Astrocyte of the spinal cord (primary cell): ENCODE data around the gene SMAD7.

ENCODE experiments used
- DNase-seq: peaks from one replicate; pipeline ENCODE4 v3.0.0; 2011; ENCODE audit warnings: low read depth, low spot score
- H3K4me3 ChIP-seq: 2 replicates; pipeline ENCODE4 v1.5.1; 2011; ENCODE audit warnings: low read depth, mild to moderate bottlenecking, low read length, moderate library complexity
- CTCF ChIP-seq: IDR thresholded peaks from 2 replicates; pipeline ENCODE4 v1.5.1; 2012; ENCODE audit warnings: low read depth, mild to moderate bottlenecking, low read length, inconsistent platforms
- in situ Hi-C: cut with HindIII; loops from 2 replicates; pipeline ENCODE4 v1.10.0; 2017; ENCODE audit warnings: low sequenced_read_pairs

Gene SMAD7

GRCh38 chr18:48956356-48956755 lies 5.6 kb upstream of the SMAD7 start:
- TF ChIP-seq CTCF, result no peak
- no peak for DNase-seq
- in situ Hi-C loops, result no loop called here
- H3K4me3 ChIP-seq, result no peak overlapping the region

GRCh38 chr18:48955830-48956261 lies 5.1 kb upstream of the SMAD7 start:
- DNase-seq, result peak; percentile 78
- H3K4me3 ChIP-seq, result no peak overlapping the region
- no peak for TF ChIP-seq CTCF
- in situ Hi-C loops, result no loop called here

GRCh38 chr18:48954886-48955819 lies 4.4 kb upstream of the SMAD7 start:
- H3K4me3 ChIP-seq, result no peak overlapping the region
- no peak for TF ChIP-seq CTCF
- in situ Hi-C loops, result no loop called here
- DNase-seq, result no peak

DNA sequence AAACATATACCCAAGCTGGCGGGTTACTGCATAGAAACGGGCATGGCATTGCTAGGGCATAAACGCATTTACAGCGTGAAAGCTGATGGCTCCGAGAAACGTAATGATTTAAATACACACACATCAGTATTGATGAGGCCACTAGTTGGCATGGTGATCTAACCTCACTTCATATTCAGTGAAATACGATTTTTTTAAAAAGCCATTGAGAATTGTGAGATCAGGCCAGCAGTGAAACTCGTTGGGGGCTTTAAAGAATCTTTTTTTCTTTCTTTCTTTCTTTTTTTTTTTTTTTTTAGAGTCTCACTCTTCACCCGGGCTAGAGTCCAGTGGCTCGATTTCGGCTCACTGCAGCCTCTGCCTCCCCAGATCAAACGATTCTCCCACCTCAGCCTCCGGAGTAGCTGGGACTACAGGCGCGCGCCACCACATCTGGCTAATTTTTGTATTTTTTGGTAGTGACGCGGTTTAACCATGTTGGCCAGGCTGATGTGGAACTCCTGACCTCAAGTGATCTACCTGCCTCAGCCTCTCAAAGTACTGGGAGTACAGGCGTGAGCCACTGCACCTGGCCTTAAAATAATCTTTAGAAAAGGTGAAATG lies 2.4 kb upstream of the SMAD7 start:
- in situ Hi-C loops, result no loop called here
- DNase-seq, result no peak
- H3K4me3 ChIP-seq, result peak overlapping the region; percentile 51
- no peak for TF ChIP-seq CTCF

DNA sequence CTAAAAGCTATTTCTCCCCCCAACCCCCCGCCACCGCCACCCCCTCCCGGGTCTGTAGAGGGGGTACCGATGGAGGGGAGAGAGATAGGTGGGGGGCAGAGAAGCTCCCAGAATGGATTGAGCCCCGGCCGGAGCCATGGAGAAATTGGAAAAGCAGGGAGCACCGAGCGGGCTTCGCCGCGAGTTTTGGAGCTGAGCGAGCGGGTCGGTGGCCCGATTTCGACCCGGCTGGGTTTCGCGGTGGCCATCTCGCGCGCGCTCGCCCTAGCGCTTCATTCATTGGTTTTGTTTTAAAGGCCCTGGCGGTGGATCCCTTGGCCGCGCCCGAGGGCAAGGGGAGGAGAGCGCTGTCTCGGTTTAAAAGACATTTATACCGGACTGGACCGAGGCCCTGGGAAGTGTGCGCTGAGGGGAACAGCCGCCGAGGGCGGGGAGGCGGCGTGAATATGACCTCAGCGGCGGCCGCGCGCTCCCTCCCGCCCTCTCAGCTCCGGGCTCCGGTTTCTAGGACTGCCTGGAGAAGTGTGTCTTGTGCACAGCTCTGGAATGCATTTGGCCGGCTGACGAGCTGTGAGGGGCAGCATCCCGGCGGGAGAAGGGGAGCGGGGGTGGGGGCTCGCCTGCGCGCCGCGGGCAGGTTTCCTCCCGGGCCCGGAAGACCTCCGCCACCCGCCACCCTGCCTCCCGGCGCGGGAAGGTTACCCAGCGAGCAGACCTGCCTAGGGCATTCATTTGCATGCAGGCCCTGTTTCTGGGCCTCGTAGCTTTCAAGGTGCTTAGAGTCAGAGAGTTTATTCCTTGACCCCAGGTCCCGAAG lies 1.7 kb upstream of the SMAD7 start:
- in situ Hi-C loops, result no loop called here
- no peak for TF ChIP-seq CTCF
- H3K4me3 ChIP-seq, result peak overlapping the region; percentile 51
- DNase-seq, result peak; percentile 92
